GM19023 (cell line): Measurements from ENCODE around the gene VASP.

Experiments
- ATAC-seq: cut with Tn5 transposase; IDR thresholded peaks from one replicate; pipeline ENCODE4 v1.9.1; 2021; ENCODE audit warnings: mild to moderate bottlenecking, moderate library complexity; ENCODE audit not compliant: unreplicated experiment

VASP gene

DNA sequence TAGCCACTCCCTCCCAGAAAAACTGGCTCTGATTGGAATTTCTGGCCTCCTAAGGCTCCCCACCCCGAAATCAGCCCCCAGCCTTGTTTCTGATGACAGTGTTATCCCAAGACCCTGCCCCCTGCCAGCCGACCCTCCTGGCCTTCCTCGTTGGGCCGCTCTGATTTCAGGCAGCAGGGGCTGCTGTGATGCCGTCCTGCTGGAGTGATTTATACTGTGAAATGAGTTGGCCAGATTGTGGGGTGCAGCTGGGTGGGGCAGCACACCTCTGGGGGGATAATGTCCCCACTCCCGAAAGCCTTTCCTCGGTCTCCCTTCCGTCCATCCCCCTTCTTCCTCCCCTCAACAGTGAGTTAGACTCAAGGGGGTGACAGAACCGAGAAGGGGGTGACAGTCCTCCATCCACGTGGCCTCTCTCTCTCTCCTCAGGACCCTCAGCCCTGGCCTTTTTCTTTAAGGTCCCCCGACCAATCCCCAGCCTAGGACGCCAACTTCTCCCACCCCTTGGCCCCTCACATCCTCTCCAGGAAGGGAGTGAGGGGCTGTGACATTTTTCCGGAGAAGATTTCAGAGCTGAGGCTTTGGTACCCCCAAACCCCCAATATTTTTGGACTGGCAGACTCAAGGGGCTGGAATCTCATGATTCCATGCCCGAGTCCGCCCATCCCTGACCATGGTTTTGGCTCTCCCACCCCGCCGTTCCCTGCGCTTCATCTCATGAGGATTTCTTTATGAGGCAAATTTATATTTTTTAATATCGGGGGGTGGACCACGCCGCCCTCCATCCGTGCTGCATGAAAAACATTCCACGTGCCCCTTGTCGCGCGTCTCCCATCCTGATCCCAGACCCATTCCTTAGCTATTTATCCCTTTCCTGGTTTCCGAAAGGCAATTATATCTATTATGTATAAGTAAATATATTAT is 33.3 kb upstream of the VASP start:
- no peak for ATAC-seq

DNA sequence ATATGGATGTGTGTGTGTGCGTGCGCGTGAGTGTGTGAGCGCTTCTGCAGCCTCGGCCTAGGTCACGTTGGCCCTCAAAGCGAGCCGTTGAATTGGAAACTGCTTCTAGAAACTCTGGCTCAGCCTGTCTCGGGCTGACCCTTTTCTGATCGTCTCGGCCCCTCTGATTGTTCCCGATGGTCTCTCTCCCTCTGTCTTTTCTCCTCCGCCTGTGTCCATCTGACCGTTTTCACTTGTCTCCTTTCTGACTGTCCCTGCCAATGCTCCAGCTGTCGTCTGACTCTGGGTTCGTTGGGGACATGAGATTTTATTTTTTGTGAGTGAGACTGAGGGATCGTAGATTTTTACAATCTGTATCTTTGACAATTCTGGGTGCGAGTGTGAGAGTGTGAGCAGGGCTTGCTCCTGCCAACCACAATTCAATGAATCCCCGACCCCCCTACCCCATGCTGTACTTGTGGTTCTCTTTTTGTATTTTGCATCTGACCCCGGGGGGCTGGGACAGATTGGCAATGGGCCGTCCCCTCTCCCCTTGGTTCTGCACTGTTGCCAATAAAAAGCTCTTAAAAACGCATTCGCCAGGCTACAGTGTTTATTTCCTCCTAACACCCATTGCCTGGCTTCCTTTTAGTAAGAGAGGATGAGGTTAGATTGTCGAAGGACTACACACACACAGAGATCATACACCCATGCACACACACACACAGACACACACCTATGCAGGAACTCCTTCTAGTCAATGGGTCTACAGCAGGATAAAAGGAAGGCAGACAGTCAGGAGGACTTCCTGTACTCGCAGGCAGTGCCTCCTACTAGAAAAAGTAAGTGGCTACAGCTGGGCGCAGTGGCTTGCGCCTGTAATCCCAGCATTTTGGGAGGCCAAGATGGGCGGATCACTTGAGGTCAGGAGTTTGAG is 32.4 kb upstream of the VASP start:
- ATAC-seq = no peak

DNA sequence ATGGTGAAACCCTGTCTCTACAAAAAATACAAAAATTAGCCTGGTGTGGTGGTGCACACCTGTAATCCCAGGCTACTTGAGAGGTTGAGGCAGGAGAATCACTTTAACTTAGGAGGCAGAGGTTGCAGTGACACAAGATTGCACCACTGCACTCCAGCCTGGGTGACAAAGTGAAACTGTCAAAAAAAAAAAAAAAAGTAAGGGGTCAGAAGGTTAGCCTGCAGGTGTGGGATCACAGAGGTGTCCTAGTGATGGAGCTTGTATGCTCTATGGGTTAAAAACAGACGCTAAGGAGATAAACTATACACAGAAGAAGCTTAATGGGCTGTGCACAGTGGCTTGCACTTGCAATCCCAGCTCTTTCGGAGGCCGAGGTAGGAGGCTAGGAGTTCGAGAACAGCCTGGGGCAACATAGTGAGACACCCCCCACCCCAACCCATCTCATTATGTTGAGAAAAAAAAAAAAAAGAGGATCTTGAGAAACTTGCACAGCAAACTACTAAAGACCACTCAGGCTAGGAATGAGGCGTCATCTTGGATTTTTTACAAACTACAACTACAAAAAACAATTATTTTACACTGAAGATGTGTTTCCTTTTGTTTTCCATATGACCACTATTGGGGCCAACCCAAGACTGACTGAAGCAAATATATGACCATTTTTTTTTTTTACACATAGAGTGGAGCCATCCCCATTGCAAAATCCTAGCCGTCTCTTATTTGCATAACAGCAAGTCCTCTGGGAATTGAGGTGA is 31.6 kb upstream of the VASP start:
- no peak for ATAC-seq

DNA sequence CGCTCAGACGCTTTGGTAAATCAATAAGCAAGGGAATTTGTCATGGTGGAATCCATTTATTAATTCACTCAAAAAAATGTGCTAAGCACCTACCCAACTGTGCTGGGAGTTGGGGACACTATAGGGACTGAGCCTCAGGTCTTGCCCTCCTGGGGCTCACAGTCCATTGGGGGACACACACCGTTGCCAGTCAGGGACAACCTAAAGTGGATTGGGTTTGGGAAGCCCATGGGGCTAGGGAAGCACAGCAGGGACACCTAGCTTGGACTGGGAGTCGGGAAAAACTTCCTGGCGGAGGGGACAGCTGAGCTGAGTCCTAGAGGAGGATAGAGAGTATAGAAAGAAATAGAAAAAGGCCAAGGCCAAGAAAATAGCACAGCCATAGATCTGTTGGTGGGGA is 31.0 kb upstream of the VASP start:
- no peak for ATAC-seq

DNA sequence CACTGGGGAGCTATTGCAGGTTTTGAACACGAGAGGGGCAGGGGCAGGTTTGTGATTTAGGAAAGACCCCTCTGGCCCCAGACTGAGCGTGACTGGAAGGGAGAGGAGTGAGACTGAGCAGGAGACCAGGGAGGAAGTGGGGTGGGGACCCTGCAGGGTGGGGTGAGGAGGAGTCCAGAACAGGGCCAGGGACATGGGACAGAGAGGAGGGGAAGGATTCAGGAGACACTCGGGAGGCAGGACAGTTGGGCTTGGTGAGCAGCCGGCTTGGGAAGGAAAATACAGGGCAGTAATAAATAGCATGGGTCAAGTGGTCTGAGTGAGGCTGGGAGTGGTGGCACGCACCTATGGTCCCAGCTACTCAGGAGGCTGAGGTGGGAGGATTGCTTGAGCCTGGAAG is 30.1 kb upstream of the VASP start:
- no peak for ATAC-seq

DNA sequence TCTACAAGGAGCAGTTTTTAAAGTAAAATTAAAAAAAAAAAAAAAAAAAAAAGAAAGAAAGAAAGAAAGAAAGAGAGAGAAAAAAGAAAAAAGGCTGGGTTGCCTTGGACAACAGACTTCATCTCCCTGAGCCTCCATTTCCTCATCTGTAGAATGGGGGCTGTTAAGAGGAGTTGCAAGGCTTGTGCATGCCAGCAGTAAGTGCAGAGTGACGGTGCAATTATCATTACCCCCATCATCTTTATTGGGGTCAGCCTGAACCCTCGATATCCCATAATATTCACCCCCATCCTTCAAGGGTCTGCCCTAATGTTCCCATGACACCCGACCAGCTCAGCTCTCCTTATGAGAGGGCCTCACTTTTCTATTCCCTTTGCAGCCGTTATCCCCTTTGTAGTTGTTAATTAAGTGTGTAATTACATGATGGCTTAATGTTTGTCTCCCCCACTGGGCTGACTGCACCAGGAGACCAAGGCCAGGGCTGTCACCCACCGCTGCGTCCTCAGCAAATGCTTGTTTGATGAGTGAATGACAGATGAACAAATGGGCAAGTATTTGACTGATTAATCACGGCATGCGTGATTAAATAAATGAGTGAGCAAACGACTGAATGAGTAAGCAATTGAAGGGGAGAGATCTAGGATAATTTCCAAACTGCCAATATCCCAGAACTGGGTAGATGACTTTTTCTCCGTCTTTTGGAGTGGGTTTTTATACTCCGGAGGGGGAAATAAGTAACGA is 29.4 kb upstream of the VASP start:
- ATAC-seq = no peak

DNA sequence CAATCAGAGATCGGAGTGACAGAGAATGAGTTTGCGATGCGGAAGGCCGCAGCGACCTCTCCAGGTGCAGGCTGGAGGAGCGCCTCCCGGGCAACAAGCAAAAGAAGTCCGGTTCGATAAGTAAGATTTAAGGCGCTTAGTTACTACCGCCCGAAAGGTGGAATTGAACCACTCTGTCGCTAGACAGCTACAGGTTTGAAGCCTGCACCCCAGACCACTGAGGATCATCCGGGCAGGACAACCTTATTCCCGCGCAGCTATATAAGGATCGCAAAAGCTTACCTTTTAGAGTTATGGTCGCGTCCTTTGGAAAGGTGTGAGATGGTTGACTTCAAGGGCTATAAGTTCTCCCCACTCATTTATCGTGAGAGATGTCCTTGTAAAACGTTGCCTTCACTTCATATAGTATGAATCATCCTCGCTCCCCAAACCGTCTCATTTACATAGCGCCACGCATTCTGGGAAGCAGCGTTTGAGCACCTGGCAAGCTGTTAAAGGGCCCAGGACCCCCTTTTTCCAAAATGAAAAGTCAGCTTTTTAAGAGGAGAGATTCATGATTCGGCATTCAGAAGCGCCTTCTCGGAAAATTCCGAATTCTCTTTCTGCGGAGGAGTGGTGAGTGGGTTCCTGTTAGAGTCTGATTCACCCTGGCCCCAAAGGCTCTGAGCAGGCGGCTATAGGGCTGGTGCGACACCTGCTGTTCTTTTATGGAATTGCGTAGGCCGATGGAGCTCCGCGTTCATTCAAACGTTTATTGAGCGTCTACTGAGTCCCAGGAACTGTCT is 28.6 kb upstream of the VASP start:
- ATAC-seq = peak; percentile 77

DNA sequence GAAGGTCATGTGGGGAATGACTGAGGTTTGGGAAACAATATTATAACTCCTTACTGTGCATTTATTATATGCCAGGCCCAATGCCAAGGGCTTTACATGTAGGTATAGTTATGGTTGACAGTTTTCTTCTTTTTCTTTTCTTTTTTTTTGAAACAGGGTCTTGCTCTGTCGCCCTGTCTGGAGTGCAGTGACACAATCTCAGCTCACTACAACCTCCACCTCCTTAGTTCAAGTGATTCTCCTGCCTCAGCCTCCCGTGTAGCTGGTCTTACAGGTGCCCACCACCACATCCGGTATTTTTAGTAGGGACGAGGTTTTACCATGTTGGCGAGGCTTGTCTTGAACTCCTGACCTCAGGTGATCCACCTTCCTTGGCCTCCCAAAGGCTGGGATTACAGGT is 24.2 kb upstream of the VASP start:
- no peak for ATAC-seq

DNA sequence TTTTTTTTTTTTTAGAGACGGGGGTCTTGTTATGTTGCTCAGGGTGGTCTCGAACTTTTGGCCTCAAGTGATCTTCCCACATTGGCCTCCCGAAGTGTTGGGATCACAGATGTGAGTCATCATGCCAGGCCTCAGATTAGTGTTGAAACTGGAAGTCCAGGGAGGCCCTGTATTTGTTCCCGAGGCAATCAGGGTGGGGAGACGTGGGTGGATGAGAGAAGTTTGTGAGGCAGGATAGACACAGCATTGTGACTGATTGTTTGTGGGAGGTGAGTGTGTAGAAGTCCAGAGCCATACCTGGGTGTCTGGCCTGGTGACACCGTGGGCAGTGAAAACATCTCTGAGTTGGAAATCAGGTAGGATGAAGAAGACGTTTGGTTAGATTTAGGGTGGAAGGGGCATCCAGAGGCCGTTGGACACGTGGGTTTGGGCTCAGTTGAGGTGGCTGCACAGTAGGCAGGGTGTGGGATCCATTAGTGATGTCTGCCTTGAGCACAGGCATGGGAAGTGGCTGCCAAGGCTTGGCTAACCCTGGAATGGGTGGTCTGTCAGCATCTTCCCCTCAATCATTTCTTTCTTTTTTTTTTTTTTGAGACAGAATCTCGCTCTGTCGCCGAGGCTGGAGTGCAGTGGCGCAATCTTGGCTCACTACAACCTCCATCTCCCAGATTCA is 22.9 kb upstream of the VASP start:
- no peak for ATAC-seq

DNA sequence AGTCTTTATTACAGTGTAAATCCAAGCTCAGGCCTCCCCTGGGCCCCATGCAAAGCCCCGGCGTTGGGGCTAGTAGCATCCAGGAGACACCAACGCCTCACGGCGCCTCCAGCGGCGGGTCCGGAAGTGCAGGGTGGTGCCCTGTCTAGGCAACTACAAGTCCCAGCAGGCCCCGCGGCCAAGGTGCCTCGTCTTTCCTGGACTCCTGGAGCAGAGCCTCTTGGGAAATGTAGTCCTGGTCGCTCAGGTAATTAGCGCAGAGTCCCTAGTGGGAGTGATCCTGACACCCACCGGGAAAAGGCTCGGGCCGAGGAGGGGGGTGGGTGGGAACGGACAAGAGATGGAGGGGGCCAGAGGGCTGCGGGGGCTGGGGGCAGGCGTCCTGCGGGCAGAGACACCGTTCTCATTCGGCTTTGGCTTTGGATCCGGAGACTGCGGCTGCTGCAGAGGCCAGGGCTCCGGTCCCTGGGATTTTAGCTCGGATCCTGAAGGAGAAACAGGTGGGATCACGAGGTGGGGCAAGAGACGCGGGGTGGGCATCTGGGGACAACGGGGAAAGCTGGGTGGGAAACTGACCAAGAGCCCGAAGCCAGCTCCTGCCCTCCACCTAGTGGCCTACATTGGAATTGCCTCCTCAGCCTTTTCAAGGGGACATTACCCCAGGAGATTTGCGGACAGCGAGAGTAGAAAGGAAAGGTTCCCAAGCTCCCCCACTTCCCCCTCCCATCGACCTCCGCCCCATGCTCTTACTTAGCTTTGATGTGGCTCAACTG is 21.8 kb upstream of the VASP start:
- ATAC-seq = peak; percentile 96

DNA sequence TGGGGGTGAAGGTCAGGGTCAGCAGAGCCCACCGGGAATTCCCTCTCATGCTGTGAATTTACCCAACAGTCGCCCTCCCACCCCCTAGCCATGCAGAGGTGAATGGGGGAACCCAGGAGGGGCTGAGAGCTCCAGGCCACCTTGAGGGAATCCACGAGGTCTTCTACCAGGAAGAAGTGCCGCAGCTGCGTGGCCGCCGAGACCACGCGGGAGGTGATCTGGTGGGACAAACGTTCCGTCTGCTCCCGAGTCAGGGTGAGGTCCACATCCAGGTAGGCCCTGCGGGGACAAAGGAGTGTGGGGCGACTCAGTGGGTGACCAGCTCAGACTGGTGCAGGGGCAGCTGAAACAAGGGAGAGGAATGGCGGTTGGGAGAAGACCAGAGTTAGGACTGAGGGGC is 18.6 kb upstream of the VASP start:
- ATAC-seq = no peak

DNA sequence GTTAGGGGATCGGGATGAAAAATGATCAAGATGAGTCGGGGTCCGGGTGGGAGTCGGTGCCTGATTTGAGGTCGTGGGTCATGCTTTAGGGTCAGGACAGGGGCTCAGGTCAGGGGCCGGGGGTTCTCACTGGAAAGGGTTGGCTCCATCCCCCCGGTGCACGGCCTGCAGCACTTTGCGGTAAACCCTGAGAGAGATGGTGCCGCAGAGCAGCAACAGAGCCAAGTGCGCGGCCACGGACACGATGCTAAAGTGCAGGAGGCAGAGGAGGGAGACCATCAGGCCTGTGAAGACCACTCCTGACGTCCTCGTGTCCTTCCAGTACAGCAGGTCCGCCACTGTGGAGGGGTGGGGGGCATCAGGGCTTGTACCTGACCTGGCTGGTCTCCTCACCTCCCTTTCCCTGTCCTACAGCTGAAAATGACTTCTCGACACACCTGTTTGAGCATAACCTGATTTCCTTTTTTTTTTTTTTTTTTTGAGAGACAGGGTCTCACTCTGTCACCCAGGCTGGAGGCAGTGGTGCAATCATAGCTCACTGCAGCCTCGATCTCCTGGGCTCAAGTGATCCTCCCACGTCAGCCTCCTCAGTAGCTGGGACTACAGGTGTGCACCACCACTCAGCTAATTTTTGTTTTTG is 17.9 kb upstream of the VASP start:
- no peak for ATAC-seq

DNA sequence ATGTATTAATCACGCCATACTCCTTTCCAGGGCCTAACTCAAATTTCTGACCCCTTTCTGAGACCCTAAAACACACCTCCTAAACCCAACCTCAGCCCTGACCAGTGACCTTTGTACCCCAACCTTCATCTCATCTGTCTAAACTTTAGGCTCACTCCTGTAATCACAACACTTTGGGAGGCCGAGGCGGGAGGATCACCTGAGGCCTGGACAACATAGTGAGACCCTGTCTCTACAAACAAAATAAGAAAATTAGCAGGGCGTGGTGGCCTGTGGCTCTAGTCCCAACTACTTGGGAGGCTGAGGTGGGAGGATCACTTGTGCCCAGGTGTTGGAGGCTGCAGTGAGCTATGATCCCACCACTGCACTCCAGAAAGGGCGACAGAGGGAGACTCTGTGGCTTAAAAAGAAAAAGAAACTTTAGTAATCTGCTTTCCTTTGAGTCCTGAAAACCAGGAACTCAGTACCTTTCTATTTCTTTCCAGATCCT is 15.1 kb upstream of the VASP start:
- no peak for ATAC-seq

DNA sequence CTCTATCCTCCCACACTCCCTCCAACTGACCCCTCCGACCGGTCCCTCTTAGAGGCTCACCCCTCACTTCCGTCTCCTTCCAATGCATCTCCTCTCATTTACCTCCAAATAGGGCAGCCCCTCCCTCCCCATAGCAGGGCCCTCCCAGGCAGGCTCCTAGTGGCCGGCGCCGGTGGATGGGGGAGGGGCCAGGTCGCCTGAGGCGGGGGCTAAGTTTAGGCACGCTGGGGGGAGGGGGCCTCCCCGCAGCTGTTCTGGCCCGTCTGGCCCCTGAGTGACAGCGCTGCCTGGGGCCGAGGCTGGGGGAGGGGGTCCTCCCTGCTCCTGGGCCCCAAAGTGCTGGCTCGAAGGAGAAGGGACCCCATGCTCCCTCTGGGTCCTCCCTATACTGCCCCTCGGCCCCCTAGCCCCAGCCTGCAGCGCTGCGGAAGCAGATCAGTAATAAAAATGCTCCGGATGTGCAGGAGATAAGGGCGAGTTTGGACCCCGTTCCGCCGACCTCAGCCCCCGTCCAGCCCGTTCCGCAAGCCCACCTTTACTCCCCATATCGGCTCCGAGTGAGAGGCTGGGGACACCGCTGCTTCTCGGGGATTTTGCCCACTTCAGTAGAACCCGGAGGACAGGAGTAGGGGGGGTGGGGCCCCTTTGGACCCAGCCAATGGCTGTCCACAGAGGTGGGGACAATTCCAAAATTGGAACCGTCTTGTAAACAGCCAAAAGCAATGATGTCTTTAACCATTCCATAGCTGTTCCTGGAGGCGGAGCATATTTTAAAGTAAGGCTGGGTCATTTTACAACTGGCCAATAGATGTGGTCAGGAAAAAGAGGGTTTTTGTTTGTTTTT is 14.4 kb upstream of the VASP start:
- ATAC-seq = no peak

DNA sequence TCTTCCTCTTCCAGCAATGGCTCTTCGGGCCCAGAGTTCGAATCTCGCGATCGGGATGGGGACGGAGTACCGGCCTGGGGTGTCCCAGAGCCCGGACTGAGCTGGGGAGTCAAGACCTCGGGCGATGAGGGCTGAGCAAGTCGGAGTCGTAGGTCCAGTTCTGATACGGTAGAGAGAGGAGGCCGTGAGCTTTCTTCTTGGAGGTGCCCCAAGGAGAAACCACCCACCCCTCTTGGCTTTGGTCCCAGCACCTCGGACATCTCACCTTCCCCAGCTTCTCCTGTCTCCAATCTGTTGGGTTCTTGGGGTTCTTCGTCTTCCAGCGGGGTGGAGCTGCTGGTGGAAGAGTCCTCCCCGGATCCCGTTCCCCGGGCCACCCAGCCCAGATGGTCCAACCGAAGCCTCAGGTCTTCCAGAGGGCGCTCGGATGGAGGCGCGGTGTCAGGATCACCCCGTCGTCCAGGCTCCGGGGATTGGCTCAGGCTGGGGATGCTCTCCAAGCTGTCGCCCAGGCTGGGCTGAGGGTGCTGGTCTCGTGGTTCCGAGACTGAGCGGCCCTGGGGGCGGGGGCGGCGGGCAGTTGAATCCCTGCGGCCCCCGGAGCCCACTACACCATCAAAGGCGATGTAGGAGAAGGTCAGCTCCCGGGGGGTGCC is 12.9 kb upstream of the VASP start:
- no peak for ATAC-seq

DNA sequence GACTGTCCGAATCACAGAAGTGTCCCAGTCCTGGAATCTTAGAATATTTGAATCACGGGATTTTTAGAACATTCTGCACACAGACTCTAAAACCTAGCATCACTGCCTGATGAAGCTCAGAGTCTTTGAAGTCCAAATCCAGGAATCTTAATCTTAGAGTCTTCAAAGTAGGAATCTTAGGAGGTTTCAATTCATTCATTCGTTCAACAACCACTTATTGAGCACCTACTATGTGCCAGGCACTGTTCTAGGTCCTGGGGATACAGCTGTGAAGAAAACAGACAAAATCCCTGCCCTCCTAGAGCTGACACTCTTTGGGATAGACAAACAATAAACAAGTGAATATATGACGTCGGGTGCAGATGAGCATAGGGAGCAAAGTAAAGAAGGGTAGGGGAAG is 12.1 kb upstream of the VASP start:
- ATAC-seq = no peak
